CD14-positive monocyte (primary cell): ENCODE measurements around the gene OR2J1. TPM values are rescaled to one million over a fixed set of nuclear protein-coding genes. Genes with fewer than 3 reads are reported as not detected.

Source experiments
- DNase-seq, 3 donors: peaks; one replicate each; pipeline ENCODE4 v3.0.0-alpha.2; 2011 to 2022
- H2AFZ ChIP-seq: 2 replicates; pipeline ENCODE4 v1.6.0; 2012; ENCODE audit warnings: mild to moderate bottlenecking, low read depth, low read length, inconsistent platforms; ENCODE audit not compliant: insufficient read depth, poor library complexity, severe bottlenecking
- H3K27ac ChIP-seq, 2 donors: 1 replicate in 1 of 2; 2 replicates in 1 of 2; pipeline ENCODE4 v1.5.1; 2012 to 2013; ENCODE audit warnings: low read length in 2 of 2, control low read depth in 1 of 2, inconsistent platforms in 1 of 2, low read depth in 1 of 2, mild to moderate bottlenecking in 1 of 2
- H3K27me3 ChIP-seq, 2 donors: one replicate each; pipeline versions ENCODE4 v1.6.0 to v1.6.1; 2011 to 2013; ENCODE audit warnings: low read length in 2 of 2; ENCODE audit not compliant: control insufficient read depth in 2 of 2, insufficient read depth in 2 of 2
- H3K36me3 ChIP-seq, 2 donors: replicated peaks in 1 of 2; 1 replicate in 1 of 2; 2 replicates in 1 of 2; pipeline versions ENCODE4 v1.5.1 to v1.6.1; 2012 to 2013; ENCODE audit warnings: low read length in 2 of 2, control low read depth in 1 of 2, inconsistent platforms in 1 of 2, mild to moderate bottlenecking in 1 of 2; ENCODE audit not compliant: insufficient read depth in 2 of 2, control insufficient read depth in 1 of 2
- H3K4me1 ChIP-seq, 2 donors: 1 replicate in 1 of 2; 2 replicates in 1 of 2; pipeline versions ENCODE4 v1.5.1 to v1.6.1; 2012 to 2013; ENCODE audit warnings: low read length in 2 of 2, control low read depth in 1 of 2, inconsistent platforms in 1 of 2, mild to moderate bottlenecking in 1 of 2, moderate library complexity in 1 of 2; ENCODE audit not compliant: insufficient read depth in 2 of 2, control insufficient read depth in 1 of 2
- H3K4me2 ChIP-seq: replicated peaks from 2 replicates; pipeline ENCODE3; 2012; ENCODE audit warnings: low read length, moderate library complexity, mild to moderate bottlenecking; ENCODE audit not compliant: poor library complexity, severe bottlenecking; ENCODE audit errors: extremely low read depth
- H3K4me3 ChIP-seq, 3 experiments: fragments of 200-600 bp in 1 of 3; sonication (generic) in 1 of 3; replicated peaks in 1 of 3; 1 replicate in 2 of 3; 2 replicates in 1 of 3; pipeline ENCODE4 v1.5.1; 2011 to 2013; ENCODE audit warnings: low read length in 3 of 3, mild to moderate bottlenecking in 3 of 3, control low read depth in 2 of 3, low read depth in 2 of 3, inconsistent platforms in 1 of 3, moderate library complexity in 1 of 3
- H3K79me2 ChIP-seq: 2 replicates; pipeline ENCODE4 v1.6.0; 2012; ENCODE audit warnings: mild to moderate bottlenecking, control low read depth, inconsistent platforms, low read length, moderate library complexity; ENCODE audit not compliant: insufficient read depth
- H3K9ac ChIP-seq: 2 replicates; pipeline ENCODE4 v1.6.0; 2017; ENCODE audit warnings: low read length, mild to moderate bottlenecking; ENCODE audit not compliant: insufficient read depth, poor library complexity, severe bottlenecking
- H3K9me3 ChIP-seq, 2 donors: replicated peaks in 1 of 2; 1 replicate in 1 of 2; 2 replicates in 1 of 2; pipeline versions ENCODE4 v1.5.1 to v1.6.1; 2012 to 2013; ENCODE audit warnings: low read length in 2 of 2, control low read depth in 1 of 2; ENCODE audit not compliant: control insufficient read depth in 1 of 2, insufficient read depth in 1 of 2
- H4K20me1 ChIP-seq: 2 replicates; pipeline ENCODE4 v1.6.0; 2012; ENCODE audit warnings: mild to moderate bottlenecking, low read length, control low read depth, moderate library complexity; ENCODE audit not compliant: insufficient read depth
- H3K27ac Mint-ChIP-seq, 7 donors: one replicate each; pipeline ENCODE4 v1.8.0; 2020; ENCODE audit warnings: mild to moderate bottlenecking in 7 of 7, mixed read lengths in 7 of 7, moderate library complexity in 6 of 7, inconsistent platforms in 2 of 7
- H3K27me3 Mint-ChIP-seq, 3 donors: one replicate each; pipeline ENCODE4 v1.8.0; 2021 to 2022; ENCODE audit warnings: low read depth in 3 of 3, mild to moderate bottlenecking in 3 of 3, mixed read lengths in 3 of 3, moderate library complexity in 3 of 3, inconsistent platforms in 1 of 3
- H3K36me3 Mint-ChIP-seq, 2 donors: one replicate each; pipeline ENCODE4 v1.8.0; 2020; ENCODE audit warnings: mixed read lengths in 2 of 2, inconsistent platforms in 1 of 2, mild to moderate bottlenecking in 1 of 2
- H3K4me1 Mint-ChIP-seq: one replicate; pipeline ENCODE4 v1.8.0; 2020; ENCODE audit warnings: mild to moderate bottlenecking, mixed read lengths
- H3K4me3 Mint-ChIP-seq, 2 donors: one replicate each; pipeline ENCODE4 v1.8.0; 2020; ENCODE audit warnings: mild to moderate bottlenecking in 2 of 2, mixed read lengths in 2 of 2, moderate library complexity in 1 of 2
- H3K9me3 Mint-ChIP-seq, 7 donors: one replicate each; pipeline ENCODE4 v1.8.0; 2020 to 2022; ENCODE audit warnings: mixed read lengths in 7 of 7, mild to moderate bottlenecking in 6 of 7, moderate library complexity in 6 of 7, inconsistent platforms in 2 of 7
- whole genome bisulfite sequencing: methylation state at CpG from one replicate; pipeline ENCODE4 v1.1.5; 2013; ENCODE audit warnings: missing lambda C conversion rate; ENCODE audit not compliant: insufficient coverage; 5-methylcytosine and 5-hydroxymethylcytosine counted together
- intact Hi-C, 2 donors: fragments of 100-400 bp; cut with micrococcal nuclease; formaldehyde crosslinking; loops; one replicate each; pipeline versions ENCODE4 v1.15.0 to v1.15.1; 2023
- polyA minus RNA-seq: library from RNA; depleted of rRNA, polyadenylated mRNA; stranded (reverse); fragments of >200 nt; gene quantifications from 2 replicates; pipeline ENCODE4 v1.2.3, GENCODE V29; 2012
- polyA plus RNA-seq, 3 donors: library from polyadenylated mRNA; depleted of rRNA in 1 of 3; unstranded in 2 of 3; stranded (reverse) in 1 of 3; fragments of 300-500 nt in 2 of 3; fragments of >200 nt in 1 of 3; fragmentation: Illumina TruSeq in 2 of 3; gene quantifications; 1 replicate in 2 of 3; 2 replicates in 1 of 3; pipeline ENCODE4 v1.2.3, GENCODE V29; 2012 to 2021
- total RNA-seq, 12 experiments: library from RNA in 1 of 12; stranded (reverse) in 1 of 12; fragments of 120-200 nt in 1 of 12; gene quantifications; one replicate each; pipeline ENCODE4 v1.2.4 and lab custom pipeline; 2013 to 2026; ENCODE audit warnings: mixed read lengths in 6 of 12, inconsistent platforms in 1 of 12
- TF ChIP-seq, protein P1 (sequence below): fragments of 200-600 bp; IDR thresholded peaks from one replicate; pipeline ENCODE4 v1.8.0; 2022; ENCODE audit warnings: antibody characterized with exemption, mild to moderate bottlenecking

Gene OR2J1
- total RNA-seq (2013), result not detected
- polyA plus RNA-seq (not detected), polyA minus RNA-seq (not detected in 2 replicates), total RNA-seq (lab: John Stamatoyannopoulos, UW) (0 to 0.46 (median 0) reads per million in 11 experiments)

DNA sequence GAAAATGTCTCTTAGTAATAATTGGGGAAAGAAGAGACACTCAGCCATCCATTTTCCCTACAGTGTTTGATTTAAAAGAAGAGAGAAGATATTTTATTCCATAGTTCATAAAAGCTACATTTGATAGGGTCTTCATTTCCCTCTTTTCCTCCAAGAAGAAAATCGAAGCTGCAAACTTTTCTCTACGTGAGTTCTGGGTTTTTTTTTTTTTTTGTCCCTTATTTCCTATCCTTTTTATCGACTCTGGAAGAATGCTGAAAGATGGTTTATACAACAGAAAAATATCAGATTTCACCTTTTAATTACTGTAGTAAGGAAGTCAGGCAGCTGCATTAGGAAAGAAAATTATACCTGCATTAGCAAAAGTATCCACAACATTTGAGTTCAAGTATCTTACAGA lies at the start of gene OR2J1:
Gene OR2J1, plus strand, starts transcription at position 301 of the 400 bp plus-strand sequence. CDS start 1,453 bp downstream, outside the sequence.
- no peak within 1 kb of the TSS for H3K4me2 ChIP-seq
- Mint-ChIP-seq H3K4me3 (no peak within 1 kb of the TSS), H3K27ac (no peak within 1 kb of the TSS), H3K27me3 (peaks cover 5 to 9% (median 9%) of the 10 kb centered on the region in 3 donors), H3K9me3 (peaks cover 0 to 10% (median 1%) of the 10 kb centered on the region in 7 donors), H3K36me3 (no peaks in the 10 kb centered on the region), H3K4me1 (no peaks in the 10 kb centered on the region)
- H4K20me1 ChIP-seq, result no peaks in the 10 kb centered on the region
- DNase-seq, result no peak
- H3K36me3 ChIP-seq, result no peaks in the 10 kb centered on the region
- no peak within 1 kb of the TSS for H3K9ac ChIP-seq
- intact Hi-C loops, result no loop called here
- no peaks in the 10 kb centered on the region for H3K79me2 ChIP-seq
- WGBS, result no CpG with 5 or more reads among the region's 3 CpGs
- no peaks in the 10 kb centered on the region for H3K4me1 ChIP-seq
- H3K4me3 ChIP-seq, result no peak within 1 kb of the TSS
- no peak within 1 kb of the TSS for H2AFZ ChIP-seq
- H3K9me3 ChIP-seq, result no peaks in the 10 kb centered on the region
- TF ChIP-seq, protein P1, sequence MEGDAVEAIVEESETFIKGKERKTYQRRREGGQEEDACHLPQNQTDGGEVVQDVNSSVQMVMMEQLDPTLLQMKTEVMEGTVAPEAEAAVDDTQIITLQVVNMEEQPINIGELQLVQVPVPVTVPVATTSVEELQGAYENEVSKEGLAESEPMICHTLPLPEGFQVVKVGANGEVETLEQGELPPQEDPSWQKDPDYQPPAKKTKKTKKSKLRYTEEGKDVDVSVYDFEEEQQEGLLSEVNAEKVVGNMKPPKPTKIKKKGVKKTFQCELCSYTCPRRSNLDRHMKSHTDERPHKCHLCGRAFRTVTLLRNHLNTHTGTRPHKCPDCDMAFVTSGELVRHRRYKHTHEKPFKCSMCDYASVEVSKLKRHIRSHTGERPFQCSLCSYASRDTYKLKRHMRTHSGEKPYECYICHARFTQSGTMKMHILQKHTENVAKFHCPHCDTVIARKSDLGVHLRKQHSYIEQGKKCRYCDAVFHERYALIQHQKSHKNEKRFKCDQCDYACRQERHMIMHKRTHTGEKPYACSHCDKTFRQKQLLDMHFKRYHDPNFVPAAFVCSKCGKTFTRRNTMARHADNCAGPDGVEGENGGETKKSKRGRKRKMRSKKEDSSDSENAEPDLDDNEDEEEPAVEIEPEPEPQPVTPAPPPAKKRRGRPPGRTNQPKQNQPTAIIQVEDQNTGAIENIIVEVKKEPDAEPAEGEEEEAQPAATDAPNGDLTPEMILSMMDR, result no peak
- H3K27me3 ChIP-seq, result no peaks in the 10 kb centered on the region
- H3K27ac ChIP-seq, result no peak within 1 kb of the TSS

DNA sequence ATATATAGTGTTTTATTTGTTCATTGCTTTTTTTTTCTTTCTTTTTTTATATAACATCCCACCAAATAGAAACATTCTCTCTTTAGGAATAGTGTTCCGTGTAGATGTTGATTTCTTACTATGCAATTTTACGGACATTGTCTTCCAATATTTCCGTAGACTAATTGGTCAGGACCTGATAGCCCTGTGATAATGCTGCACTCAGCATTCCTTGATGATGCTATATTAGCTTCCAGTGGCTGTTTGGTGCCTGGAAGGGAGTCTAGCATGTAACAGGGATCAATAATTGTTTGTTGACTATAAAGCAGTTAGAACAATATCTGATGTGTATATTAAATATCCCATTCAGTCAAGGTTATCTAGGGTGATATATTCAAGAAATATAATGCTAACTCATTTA lies 47.6 kb upstream of the OR2J1 start:
- no peak overlapping the region for H3K27ac ChIP-seq
- no peaks in the 10 kb centered on the region for H3K36me3 Mint-ChIP-seq
- H3K79me2 ChIP-seq, result no peaks in the 10 kb centered on the region
- H3K4me3 ChIP-seq, result no peak overlapping the region
- no peaks in the 10 kb centered on the region for H3K36me3 ChIP-seq
- no peaks in the 10 kb centered on the region for H3K9me3 ChIP-seq
- peaks cover 0 to 4% of the 10 kb centered on the region in 2 donors for H3K27me3 ChIP-seq
- H3K4me3 Mint-ChIP-seq, result no peak overlapping the region
- no peaks in the 10 kb centered on the region for H3K4me1 Mint-ChIP-seq
- H3K9ac ChIP-seq, result no peak overlapping the region
- no peak overlapping the region for H3K4me2 ChIP-seq
- H2AFZ ChIP-seq, result no peak overlapping the region
- intact Hi-C loops, result no loop called here
- TF ChIP-seq, protein P1, result no peak
- no peaks in the 10 kb centered on the region for H4K20me1 ChIP-seq
- 96% methylated on average over 3 of the region's 3 CpGs for WGBS
- no peak for DNase-seq
- H3K27me3 Mint-ChIP-seq, result peaks cover 0 to 7% (median 5%) of the 10 kb centered on the region in 3 donors
- H3K27ac Mint-ChIP-seq, result no peak overlapping the region
- H3K4me1 ChIP-seq, result no peaks in the 10 kb centered on the region
- peaks cover 0 to 9% (median 3%) of the 10 kb centered on the region in 7 donors for H3K9me3 Mint-ChIP-seq
